HG02885 (cell line): ENCODE data around the gene PDE4D.
"Not testable (repeated sequence)": the region's sequence is repeated elsewhere in the genome, so short reads cannot be mapped to it uniquely, and the experiment has no call there.

Experiments
- ATAC-seq: cut with Tn5 transposase; IDR thresholded peaks from one replicate; pipeline ENCODE4 v1.9.1; 2021; ENCODE audit warnings: mild to moderate bottlenecking; ENCODE audit not compliant: unreplicated experiment, poor library complexity

PDE4D gene

GRCh38 chr5:59327191-59327980 lies 566.1 kb downstream of the PDE4D start:
- no peak for ATAC-seq

- ATAC-seq = no peak
Measured at GRCh38 chr5:59326596-59326995, 566.9 kb downstream of the PDE4D start.

- no peak for ATAC-seq
Measured at GRCh38 chr5:59325070-59325469, 568.5 kb downstream of the PDE4D start.

- ATAC-seq = no peak
Measured at GRCh38 chr5:59322894-59323293, 570.6 kb downstream of the PDE4D start.

GRCh38 chr5:59322058-59322457 lies 571.5 kb downstream of the PDE4D start:
- ATAC-seq = no peak

GRCh38 chr5:59321642-59322041 lies 571.9 kb downstream of the PDE4D start:
- no peak for ATAC-seq

- no peak for ATAC-seq
Measured at GRCh38 chr5:59320420-59320819, 573.1 kb downstream of the PDE4D start.

GRCh38 chr5:59319250-59319649 lies 574.3 kb downstream of the PDE4D start:
- ATAC-seq = no peak

- no peak for ATAC-seq
Measured at GRCh38 chr5:59317774-59318205, 575.7 kb downstream of the PDE4D start.

- no peak for ATAC-seq
Measured at GRCh38 chr5:59317023-59317773, 576.3 kb downstream of the PDE4D start.

- no peak for ATAC-seq
Measured at GRCh38 chr5:59312223-59312622, 581.3 kb downstream of the PDE4D start.

- not testable (repeated sequence) for ATAC-seq
Measured at GRCh38 chr5:59308685-59309084, 584.8 kb downstream of the PDE4D start.

- not testable (repeated sequence) for ATAC-seq
Measured at GRCh38 chr5:59303289-59303716, 590.2 kb downstream of the PDE4D start.

- ATAC-seq = not testable (repeated sequence)
Measured at GRCh38 chr5:59302509-59302908, 591.0 kb downstream of the PDE4D start.

- ATAC-seq = no peak
Measured at GRCh38 chr5:59301727-59302126, 591.8 kb downstream of the PDE4D start.

- ATAC-seq = no peak
Measured at GRCh38 chr5:59300930-59301329, 592.6 kb downstream of the PDE4D start.

GRCh38 chr5:59299006-59299405 lies 594.5 kb downstream of the PDE4D start:
- no peak for ATAC-seq

GRCh38 chr5:59296317-59297264 lies 596.9 kb downstream of the PDE4D start:
- ATAC-seq = no peak

- no peak for ATAC-seq
Measured at GRCh38 chr5:59293700-59294099, 599.8 kb downstream of the PDE4D start.

GRCh38 chr5:59291941-59292340 lies 601.6 kb downstream of the PDE4D start:
- ATAC-seq = no peak
